Measurements from ENCODE around the gene AMBP.

The AMBP gene

DNA sequence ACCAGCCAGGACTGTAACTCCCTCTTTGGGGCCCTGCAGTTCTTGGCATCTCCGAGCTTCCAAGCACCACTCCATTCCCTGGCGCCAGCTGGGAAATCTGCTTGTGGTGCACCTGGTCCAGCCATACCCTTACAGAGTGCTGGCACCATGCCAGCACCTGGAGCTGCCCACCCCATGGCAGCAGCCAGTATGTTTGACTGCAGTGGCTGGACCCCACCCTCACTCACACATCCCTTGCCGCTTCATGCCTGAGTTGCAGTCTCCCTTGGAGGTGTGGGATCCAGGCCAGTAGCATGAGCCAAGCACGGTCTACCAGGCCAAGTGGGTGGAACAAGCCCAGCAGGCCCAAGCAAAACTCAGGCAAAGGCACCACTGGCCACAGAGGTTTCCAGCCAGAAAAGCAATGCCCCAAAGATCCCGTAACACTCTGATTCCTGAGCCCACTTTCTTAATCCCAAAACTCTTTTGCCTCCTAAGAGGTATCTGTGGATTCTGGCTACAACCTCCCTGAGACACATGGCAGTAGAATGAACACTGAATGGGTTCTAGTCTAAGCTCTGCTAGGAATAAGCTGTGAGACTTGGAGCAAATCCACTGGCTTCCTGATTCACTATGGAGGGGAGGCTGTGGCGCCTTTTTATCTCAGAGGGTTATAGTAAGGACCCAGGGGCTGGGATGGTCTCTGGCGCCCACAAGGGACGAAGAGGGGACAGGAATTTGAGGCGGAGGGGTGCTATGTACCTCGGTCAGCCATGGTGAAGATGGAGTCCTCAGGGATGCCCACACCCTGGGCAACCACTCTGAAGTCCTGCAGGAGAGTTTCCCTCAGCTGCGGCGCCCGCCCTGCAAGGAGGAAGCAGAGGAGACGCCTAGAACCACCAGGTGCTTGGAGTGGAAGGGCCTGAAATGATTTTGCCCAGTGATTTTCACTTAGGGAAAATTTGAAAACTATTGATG is 5.6 kb downstream of the AMBP start:
- no peak for DNase-seq (ENCODE audit: low read depth)

DNA sequence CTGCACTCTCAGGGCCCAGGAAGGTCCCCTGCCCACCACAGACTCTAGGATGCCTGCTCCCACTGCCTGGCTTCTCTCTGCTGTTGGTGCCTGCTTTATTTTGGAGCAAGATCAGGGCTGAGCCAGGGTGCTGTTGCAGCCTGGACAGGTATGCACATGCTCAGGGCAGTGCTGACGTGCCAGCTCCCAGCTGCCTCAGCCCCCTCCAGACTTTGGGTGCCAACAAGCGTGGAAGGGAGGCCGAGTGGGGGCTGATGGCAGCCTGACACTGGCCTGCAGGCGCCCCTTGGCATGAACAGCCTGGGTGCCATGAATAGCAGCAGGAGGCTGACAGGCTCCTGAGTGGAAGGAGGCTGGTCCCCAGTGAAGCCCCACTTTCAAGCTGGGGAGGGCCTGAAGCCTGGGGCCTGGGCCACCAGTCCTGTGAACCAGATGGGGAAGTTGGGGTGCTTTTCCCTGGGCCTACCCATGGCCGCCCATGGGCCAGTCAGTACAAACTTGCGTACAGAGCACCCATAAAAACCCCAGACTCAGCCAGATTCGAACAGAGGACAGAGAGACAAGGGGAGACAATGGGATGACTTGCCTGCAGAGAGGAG is 6.8 kb downstream of the AMBP start:
- no peak for DNase-seq (ENCODE audit: low read depth)

DNA sequence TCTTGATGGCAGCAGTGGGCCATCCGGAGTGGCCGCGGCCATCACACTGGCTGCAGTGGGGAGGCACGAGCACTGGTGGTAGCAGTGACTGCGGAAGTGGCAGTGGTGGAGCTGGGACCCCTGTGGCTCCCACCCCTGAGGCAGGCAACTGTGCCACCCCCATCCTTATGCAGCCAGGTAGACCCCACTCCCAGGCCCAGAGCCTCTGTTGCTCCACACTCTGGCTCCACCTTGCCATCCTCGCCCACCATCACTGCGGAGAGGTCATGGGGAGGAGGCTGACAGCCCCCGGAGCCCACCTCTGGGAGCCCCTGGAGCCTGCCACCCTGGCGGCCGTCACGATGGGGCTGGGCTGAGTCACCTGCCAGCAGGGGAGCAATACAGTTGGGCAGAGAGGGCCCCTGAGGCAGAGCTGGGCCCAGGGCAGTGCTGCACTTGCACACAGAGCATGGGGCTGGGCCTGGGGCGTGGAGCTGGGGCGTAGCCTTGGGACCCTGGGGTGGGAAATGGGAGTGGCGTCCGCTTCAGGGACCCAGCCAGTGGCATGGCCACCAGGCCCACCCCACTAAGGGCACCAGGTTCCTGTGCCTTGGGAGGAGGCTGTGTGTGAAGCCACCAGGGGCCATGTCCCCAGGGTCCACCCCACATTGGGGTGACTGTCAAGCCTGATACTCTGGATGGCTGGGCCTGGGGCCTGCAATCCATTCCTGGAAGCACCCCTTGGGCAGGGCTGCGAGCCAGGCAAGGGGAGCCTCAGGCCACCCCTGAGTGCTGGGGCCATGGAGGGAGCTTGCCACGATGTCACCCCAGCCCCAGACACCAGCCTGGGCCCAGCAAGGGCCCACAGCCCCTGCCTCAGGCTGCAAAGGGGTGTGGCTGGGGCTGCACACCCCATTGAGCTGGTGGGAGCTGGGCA is 7.7 kb downstream of the AMBP start:
- no peak for DNase-seq (ENCODE audit: low read depth)

DNA sequence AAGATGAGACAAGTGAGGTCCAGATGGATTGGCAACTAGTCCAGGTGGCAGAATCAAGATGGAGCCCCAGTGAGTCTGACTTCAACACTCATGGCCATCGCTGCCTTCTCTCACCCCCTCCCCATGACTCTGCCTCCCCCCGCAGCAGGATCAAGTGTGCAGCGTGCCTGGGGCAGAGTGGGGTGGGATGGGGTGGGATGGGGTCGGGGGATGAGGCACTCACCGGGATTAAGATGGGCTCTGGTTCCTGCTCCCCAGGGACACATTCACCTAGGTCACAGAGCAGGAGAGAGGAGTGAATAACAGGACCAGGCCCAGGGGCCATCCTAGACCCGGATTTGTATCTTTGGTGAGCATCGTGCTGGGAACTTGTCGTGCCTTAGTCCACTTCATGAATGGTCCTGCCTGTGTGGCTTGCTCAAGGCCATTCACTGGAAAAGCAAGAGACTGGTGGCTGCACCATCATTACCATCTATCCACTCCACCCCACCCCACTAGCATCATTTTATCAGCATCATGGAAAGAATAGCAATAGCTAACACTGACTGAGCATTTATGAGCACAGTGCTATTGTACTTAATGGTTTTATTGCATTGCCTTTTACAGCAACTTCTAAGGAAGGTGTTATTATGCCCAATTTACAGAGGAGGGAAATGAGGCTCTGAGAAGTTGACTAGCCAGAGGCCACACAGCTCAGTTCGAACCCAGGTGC is 8.5 kb downstream of the AMBP start:
- DNase-seq (ENCODE audit: low read depth): no peak

DNA sequence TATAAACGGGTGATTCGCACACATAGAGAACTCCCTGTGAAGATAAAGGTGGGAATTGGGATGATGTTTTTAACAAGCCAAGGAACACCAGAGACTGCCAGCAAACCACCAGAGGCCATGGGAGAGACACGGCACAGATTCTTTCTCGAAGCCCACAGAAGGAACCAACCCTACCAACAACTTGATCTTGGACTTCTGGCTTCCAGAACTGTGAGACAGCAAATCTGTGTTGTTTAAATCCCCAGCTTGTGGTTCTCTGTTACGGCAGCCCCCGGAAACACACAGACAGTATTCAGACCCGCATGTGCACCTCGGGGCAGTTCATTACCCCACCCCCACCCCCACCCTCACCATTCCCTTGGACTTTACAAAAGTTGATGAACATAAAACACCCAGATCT is 12.8 kb downstream of the AMBP start:
- DNase-seq (ENCODE audit: low read depth): no peak

DNA sequence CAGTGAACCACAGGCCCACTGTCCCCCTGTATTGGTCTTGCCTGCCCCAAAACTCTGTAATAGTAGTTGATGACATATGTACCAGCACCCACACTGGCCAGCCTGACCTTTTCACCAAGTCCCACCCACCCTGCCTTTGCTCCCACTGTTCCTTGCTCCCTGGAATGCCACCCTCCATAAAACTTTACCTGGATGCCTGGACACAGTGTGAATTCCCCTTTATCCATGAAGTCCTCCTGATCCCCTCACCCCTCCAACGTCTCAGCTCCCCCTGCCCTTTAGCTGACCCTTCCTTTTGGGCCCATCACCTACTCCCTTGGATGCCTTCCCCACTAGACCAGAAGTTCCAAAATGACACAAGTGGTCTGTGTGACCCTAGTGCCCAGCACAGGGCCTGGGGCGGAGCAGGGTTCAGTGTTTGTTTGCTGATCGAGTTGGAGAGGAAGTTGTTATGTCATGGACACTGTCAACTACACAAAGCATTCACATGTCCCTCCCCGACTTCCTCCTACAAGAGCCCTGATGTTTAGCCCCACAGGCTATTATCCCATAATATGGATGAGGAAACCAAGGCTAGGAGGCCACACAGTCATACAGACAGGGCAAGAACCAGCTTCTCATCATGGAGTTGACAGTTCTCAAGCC is 16.1 kb downstream of the AMBP start:
- no peak for DNase-seq (ENCODE audit: low read depth)

DNA sequence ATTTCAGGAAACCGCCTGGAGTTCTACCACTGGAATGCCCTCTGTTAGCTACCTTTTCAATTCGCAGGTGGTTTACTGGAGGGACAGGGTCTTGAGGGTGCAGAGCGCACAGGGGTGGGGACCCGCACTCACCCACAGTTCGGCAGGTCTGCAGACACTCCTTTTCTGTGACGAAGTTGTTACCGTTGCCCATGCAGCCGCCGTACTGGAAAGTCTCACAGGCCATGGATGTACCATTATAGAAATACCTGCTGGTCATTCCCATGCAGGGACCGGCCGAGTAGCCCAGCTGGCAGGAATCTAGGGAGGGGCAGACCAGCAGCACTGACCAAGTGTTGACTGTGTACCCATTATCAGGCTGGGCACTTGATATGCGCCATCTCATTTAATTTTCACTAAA is 16.8 kb downstream of the AMBP start:
- no peak for DNase-seq (ENCODE audit: low read depth)

DNA sequence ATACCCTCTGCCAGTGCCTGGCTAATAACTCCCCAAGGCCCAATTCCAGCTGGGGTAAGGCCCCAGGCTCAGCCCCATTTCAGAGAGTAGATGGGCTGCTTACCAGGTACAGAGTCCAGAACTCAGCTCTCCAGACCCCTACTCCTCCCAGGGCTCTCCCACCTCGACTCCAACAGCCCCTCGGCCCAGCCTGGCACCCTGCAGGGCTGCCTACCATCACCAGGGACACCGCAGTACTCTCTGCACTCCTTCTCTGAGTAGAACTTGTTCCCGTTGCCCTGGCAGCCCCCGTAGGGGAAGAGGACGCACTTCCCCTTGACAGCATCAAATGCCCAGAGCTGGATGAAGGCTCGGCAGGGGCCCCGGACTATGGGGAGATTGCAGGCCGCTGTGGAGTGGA is 17.4 kb downstream of the AMBP start:
- no peak for DNase-seq (ENCODE audit: low read depth)

DNA sequence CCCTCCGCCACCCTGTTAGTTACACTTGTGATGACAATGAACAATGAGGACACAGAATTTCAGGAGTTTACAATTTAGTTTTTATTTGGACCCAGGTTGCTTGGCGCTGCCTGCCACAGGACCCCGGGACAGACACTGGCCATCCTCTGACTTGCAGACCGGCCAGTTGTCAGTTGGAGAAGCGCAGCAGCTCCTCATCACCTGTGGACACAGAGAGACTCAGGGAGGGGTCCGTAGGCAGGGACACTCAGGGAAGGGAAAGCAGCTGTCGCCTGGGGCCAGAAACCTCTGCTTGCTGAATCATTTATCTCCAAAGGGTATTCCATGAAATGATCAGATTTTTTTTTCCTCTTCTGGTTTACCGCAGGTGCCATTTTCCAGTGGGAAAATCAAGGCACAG is 18.0 kb downstream of the AMBP start:
- no peak for DNase-seq (ENCODE audit: low read depth)

DNA sequence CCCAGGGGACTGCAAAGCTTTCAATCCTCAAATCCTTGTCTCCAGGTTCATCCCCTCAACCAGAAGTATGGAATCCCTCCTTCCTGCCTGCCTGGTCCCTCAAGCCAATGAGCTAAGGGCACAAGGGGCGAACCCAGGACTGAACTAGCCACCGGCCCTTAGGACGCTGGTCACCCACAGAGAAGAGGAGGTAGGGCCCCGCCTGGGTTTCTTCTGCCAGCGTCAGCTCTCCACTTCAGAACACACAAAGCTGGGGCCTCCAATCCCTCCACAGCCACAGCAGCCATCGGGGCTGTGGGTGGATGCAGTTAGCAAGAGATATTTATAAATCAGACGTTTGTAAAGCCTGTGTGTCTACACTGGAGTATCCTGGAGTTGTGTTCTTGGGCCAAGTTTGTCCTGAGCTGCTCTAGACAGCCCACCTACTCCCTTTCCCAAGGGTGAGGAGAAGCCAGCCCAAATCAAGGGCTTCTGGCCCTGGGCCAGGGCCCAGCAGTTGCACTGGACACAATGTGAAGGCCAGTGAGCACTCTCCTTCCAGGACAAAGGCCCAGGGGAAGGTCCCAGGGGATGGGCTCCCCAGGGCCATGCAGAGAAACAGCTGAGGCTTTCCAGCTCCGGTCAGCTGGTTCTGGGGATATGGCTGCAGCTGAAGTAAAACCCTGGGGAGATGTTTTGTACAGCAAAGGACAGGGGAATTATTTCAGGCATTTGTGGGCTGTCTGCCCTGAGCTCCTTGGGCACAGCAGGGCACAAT is 18.9 kb downstream of the AMBP start:
- DNase-seq (ENCODE audit: low read depth): no peak

DNA sequence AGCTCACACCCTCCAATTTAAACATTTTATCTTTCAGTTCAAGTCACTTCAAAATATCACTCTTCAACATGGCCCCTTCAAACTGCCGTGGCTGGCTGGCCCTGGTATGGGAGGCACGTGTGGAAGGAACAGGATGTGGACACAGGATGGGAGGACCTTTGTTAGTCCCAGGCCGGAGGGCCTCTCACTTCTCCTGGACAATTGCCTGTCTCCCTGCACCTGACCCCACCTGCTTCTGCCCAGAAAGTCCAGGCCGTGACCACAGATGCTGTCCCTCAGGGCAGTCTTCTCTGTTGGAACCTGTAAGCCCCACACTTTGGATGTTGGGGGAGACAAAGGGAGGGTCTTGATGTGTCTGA is 19.4 kb downstream of the AMBP start:
- DNase-seq (ENCODE audit: low read depth): no peak

DNA sequence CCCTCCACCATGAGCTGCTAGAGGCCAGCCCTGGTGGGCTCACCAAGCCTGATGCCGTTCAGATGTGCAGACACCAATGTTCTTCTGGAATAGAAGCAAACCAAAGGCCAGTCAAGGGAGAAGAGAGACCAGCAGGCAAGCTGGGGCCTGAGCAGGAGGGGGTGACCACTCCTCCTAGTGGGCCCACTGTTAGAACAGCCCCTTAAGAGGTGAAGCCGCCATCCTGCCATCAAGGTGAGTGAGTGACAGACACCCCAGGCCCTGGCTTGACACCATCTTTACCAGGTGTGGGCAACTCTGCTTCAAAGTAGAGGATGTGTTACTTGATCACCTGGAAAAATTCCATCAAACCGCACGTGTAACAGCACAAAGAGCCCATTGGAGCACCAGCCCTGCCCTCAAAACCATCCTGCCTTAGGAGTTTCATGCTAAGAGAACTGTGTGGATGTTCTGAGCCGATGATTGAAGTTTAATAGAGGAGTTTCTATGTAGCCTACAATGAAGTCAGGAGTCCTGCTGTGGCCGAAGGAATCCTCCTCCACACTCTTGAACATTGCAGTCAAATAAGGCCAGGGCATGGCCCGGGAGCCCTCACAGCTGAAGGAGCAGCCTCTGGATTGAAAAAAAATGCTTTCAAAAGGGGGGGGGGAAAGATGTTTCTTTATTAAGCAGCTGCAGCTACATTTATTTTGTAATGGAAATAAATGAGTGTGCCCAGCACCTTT is 20.8 kb downstream of the AMBP start:
- no peak for DNase-seq (ENCODE audit: low read depth)

DNA sequence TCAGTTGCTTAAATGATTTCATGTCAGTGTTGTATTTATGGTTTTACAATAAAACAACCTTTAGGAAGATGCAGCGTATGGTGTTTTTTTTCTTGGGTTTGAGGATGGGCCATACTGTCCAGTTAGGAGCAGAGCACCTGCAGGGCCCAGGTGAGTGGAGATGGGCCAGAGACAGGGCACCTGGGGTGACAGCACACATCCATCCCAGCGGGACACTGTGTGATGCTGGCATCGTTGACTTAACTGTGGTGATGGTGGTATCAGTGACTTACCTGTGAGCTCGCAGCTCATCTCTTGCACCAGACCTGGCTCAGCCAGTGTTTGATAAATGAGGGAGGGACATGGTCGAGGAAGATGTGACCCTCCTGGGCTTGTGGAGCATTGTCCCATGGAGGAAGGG is 21.6 kb downstream of the AMBP start:
- DNase-seq (ENCODE audit: low read depth): no peak

DNA sequence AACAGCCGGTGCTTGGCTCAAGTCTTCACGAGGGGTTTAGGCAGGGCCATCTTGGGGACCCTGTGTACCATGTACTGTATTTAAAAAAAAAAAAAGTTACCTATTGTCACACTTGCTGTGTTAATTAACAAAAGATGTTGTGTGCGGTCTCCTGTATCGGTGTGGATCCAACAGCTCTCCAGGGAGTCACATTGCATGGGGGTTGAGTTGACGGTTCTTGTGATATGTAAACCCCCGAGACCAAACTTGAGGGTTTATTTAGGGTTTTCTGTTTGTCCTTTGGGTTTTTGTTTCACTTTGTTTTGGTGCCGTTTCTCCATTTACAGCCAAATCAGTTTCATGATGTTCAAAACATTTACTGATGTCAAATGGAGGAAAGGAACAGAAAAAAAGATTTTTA is 22.2 kb downstream of the AMBP start:
- no peak for DNase-seq (ENCODE audit: low read depth)

DNA sequence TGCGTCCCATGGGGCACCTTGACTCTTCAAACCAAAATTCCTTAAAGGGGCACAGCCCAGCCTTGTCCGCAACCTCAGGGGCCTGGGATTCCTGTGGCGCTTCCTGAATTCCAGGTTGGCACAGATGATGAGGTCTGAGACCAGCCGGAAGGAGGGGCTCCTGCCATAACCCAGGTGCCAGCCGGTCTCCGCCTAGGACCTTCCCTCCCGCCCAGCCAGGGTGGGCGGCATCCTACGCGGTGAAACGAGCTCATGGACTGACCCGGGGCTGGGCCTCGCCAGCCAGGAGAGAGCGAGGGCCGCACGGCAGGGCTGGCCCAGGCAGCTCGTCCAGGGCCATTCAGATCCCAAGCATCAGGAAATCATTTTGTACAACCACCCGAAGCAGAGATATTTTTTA is 23.0 kb downstream of the AMBP start:
- DNase-seq (ENCODE audit: low read depth): no peak

DNA sequence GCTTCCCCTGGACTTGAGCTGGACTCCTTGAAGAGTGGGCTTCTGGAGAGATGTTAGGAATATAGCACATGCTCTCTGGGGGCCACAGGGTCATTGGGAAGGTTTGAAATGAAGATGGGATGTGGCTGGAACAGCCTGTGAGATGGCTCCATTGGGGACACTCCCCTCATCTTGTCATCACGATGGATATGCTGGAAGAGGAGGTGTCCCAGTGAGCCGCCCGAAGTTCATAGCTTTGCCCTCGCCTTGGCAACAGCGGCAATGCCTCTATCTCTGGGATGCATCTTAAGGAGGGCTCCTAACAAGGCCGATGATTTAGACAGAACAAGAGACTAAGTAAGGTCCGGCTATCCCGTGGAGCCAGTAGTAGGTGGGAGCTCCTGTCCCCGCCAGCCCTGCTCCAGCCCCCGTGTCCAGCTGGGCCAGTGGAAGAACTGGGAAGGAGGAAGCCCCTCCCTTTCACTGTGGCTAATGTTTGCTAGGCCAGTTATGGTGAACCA is 23.9 kb downstream of the AMBP start:
- DNase-seq (ENCODE audit: low read depth): no peak

DNA sequence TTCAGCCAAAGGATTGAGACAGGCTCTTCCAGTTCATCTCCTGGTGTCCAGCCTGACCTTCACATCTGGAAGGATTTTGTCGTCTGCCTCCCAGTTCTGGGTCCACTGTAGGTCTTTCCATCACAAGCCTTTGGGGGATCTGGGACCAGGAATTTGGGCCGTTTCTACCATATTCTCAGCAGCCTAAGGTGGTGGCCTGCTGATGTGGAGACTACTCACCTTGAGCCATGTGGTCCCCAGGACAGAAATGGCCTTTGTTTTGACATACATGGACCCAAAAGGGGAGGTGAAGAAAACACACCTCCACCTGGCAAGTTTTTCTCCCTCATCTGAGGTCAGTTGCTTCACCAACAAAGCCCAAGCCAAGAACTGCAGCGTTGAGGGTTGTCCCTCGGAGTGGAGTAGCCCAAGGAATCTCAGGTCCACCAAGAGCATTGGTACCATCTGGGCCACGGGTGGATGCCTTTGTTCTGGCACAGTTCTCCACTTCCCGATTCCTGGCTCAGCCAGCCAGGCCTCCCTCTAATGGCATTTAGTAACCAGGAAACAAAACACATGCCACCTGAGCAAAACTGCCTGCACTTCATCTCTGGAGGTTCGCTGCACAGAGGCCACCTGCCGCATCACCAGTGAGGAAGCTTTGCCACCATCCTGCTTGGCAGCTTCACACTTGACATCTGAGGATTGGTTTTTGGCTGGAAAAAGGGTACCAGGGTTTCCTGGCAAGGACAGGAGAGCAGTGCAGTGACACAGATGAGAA is 24.7 kb downstream of the AMBP start:
- no peak for DNase-seq (ENCODE audit: low read depth)

DNA sequence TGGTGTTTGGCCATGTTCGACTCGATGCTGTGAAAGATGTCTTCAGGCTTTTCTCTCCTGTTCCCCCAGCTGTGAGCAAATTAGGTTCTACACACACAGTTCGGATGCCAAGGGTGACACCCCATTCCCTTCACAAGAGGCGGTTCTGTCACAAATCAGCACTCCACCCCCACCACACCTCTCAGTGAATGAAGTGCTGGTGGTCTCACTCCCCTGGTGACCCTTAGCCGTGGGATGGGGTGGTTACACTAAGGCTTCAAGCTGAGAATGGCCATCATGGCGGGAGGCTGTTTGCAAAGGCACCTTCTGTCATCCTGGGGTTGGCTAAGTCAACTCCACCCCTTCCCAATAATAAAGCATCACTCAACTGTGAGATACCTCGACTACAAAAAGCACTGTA is 26.4 kb downstream of the AMBP start:
- DNase-seq (ENCODE audit: low read depth): no peak

DNA sequence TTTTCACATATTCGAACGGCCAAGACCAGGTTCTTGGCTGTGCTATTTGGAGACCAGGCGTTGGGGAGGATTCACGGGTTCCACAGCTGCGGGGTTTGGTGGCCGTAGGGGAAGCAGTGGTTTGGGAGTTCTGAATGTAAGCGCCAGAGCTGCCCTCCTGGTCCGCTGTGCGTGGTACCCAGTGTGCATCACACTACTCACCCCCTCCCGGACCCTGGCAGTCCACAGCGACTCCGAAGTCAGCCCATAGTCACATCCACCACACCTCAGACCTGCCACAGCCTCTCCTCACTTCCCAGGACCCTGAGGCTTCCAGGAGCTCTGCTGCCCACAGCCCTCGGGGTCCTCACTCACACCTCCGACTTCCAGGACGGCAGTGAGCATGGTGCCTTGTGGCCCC is 26.8 kb downstream of the AMBP start:
- DNase-seq (ENCODE audit: low read depth): no peak

Data from HS-27A (cell line).